RKO (cell line): ENCODE results near the gene RNF167.
A peak's percentile ranks its signal among the peaks of the same experiment; 100 is the strongest.

Experiments used
- DNase-seq: peaks from one replicate; pipeline ENCODE4 v3.0.0-alpha.2; 2016; ENCODE audit warnings: low spot score

RNF167 gene

GRCh38 chr17:4978726-4979125 is 38.7 kb downstream of the RNF167 start:
- DNase-seq: no peak

DNA sequence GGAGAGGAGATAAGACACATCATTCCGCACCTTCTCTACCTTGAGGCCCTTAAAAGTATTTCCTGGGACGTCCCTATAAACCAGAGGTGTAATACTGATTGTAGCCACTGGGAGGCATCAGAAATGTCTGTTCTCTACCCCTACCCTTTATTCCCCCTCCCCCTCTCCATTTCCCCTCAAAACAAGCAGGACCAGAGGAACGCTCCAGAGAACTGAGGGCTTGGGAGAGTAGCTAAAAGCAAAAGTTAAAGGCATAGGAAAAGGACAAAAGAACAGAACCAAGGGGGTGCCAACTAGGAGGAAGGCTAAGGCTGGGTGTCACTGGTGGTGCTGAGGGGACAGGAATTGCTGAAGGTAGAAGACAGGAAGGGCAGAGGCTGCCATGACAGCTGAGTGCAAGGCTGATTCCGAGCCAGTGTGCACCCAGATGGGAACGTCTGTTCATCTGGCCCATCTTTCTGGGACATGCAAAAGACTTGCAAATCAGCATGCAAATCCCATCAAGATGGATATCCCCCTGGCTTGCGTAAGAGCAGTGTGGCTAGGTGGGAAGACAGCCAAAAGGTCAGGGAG is 40.7 kb downstream of the RNF167 start:
- peak; percentile 29 for DNase-seq

GRCh38 chr17:4982305-4982704 is 42.2 kb downstream of the RNF167 start:
- DNase-seq: no peak

- DNase-seq: peak; percentile 68
Observed at GRCh38 chr17:4986403-4986802, 46.3 kb downstream of the RNF167 start.

DNA sequence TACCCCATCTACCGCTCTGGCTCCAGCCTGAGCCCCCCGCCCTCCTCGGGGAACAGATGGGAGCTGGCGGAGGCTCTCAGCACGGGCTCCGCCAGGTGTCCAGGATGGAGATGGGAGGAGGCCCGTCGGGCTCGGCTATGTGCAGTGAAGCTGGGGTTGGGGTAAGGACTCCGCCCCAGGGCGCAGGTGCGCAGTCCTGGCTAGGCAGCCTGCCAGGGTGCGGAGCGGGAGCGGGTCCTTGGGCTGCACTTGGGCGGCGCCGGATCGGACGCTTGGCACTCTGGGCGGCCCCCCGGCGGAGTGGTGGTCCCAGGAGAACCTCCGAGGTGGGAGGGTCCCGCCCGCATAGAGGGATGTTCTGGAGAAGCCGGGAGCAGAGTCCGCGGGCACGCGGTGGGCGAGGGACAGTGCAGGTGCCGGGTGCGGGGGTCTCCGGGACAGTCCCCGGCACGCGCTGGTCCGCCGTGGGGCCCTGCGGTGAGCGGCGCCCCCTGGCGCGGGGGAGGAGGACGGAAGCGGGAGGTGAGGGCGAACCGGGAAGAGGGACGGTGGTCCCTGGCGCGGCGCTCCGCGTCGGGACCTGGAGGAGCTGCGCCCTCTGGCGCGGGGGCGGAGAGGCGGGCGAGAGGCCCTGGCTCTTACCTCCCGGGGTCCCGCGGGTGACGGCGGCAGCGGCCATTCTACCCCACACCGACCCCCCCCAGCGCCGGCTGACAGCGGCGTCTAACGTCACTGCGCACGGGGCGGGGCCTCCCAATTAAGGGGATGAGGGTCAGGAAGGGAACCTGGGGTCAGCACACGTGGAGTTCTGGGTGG is 47.1 kb downstream of the RNF167 start, which contains the start of gene CAMTA2:
Gene CAMTA2 (minus strand): TSS at position 725 of the 816 bp plus-strand sequence. CDS start 1,453 bp downstream, outside the sequence.
- DNase-seq: peak; percentile 81

GRCh38 chr17:4987767-4988567 is 47.9 kb downstream of the RNF167 start:
- no peak for DNase-seq

DNA sequence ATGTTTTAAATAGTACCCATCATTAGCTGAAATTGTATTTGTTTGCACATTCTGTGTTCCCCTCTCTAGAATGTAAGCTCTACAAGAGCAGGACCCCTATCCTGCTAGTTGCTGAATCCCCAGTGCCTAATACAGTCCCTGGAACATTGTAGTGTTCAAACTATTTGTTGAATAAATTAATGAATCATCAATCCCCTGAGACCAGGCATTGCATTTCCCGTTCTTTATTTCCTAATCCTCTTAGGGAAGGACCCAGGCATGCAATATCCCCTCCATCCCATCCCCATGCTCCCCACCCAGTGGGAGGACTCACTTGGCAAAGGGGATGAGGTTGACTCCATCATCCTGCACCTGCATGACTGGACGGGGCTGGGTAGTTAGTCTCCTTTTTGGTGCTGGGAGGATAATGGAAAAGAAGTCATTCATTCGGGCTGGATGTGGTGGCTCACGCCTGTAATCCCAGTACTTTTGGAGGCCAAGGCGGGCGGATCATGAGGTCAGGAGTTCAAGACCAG is 54.1 kb downstream of the RNF167 start:
- no peak for DNase-seq
